OCI-LY1 (cell line): ENCODE measurements around the gene ETV5.

ENCODE experiments used
- CTCF ChIP-seq: fragments of 200-600 bp; sonication (generic), shearing (Covaris generic); IDR thresholded peaks from 2 replicates; pipeline ENCODE4 v1.5.1; 2017; ENCODE audit warnings: mild to moderate bottlenecking, antibody characterized with exemption, low read length, moderate library complexity, mixed read lengths
- EZH2 ChIP-seq: fragments of 200-600 bp; sonication (generic), shearing (Covaris generic); IDR thresholded peaks from 2 replicates; pipeline ENCODE4 v1.8.0; 2017; ENCODE audit warnings: borderline replicate concordance, mixed run types, mild to moderate bottlenecking, antibody characterized with exemption, low read length, moderate library complexity, mixed read lengths

- TF ChIP-seq CTCF (no peak), EZH2 (no peak)
Observed at GRCh38 chr3:186093271-186093900, 15.5 kb downstream of the ETV5 start.
